Measurements from ENCODE around the gene SLC17A2. TPM values are rescaled to one million over a fixed set of nuclear protein-coding genes. Genes with fewer than 3 reads are reported as not detected.

SLC17A2 gene
- total and polyA plus RNA-seq, 2 donors from 2014 or later: 0.54 to 0.76 TPM

DNA sequence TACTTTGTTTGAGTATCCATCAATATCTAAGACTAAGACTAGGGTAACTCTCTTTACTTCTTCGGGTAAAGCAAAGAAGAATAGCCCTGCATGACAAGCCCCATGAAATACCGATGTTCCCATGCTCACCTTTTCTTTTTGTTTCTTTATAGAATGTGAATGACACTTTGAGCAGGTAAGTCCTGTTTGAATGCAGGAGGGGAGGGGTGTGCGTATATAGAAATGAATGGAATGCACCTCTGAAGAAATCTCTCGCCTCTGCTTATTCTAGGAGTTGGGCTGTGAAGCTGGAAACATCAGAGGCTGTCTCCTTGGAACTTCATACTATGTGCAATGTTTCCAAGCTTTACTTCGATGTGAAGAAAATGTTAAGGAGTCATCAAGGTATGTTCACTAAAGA, 42.4 kb upstream of the SLC17A2 start:
- FAIRE-seq (no peak), DNase-seq (no peak)
- peaks cover 6 to 18% (median 16%) of the 10 kb centered on the region in 3 donors for H3K4me1 ChIP-seq (ENCODE audit: control insufficient read depth in 2 of 3, insufficient read depth in 2 of 3, low read depth in 1 of 3, low read length in 3 of 3)
- H3K9me3 ChIP-seq (ENCODE audit: control insufficient read depth in 2 of 3, insufficient read depth in 1 of 3, low read length in 3 of 3): no peaks in the 10 kb centered on the region
- H3K4me3 ChIP-seq (ENCODE audit: low read length in 3 of 3): no peak overlapping the region
- peaks cover 11 to 42% (median 38%) of the 10 kb centered on the region in 3 donors for H3K36me3 ChIP-seq (ENCODE audit: control insufficient read depth in 2 of 3, insufficient read depth in 3 of 3, low read length in 3 of 3)
- TF ChIP-seq CTCF (IDR thresholded peaks at IDR 0.05; ENCODE audit: borderline replicate concordance, extremely low read depth, insufficient read depth): no peak
- H3K27ac ChIP-seq (ENCODE audit: low read depth in 2 of 2, low read length in 2 of 2): no peak overlapping the region
- H3K9ac ChIP-seq (ENCODE audit: low read length in 3 of 3): no peak overlapping the region
- no peaks in the 10 kb centered on the region for H3K27me3 ChIP-seq (ENCODE audit: control insufficient read depth, insufficient read depth, low read length)
- intact Hi-C loops (cut with DNase I): no loop called here

DNA sequence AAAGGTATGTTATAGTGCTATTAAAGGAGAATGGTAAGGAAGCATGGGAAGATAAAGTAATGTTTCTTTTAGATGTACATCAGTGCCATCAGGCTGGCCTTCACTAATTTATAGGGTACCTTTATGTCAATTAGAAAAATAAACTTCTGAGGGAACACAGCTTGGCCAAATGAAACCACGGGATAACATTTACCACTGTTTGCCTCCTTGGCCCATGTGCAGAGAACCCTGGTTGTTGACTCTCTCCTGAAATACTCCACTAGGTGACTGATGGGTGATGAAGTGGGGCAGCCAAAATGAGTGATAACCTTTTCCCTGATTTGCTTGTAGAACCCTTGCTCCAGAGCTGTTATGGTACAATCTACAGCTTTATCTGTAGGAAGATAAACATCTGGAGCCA, 41.6 kb upstream of the SLC17A2 start:
- DNase-seq (no peak), FAIRE-seq (no peak)
- H3K27me3 ChIP-seq (ENCODE audit: control insufficient read depth, insufficient read depth, low read length): no peaks in the 10 kb centered on the region
- H3K27ac ChIP-seq (ENCODE audit: low read depth in 2 of 2, low read length in 2 of 2): peak overlapping the region in 1 of 2 donors; percentile 51
- H3K4me3 ChIP-seq (ENCODE audit: low read length in 3 of 3): no peak overlapping the region
- H3K4me1 ChIP-seq (ENCODE audit: control insufficient read depth in 2 of 3, insufficient read depth in 2 of 3, low read depth in 1 of 3, low read length in 3 of 3): peaks cover 6 to 24% (median 19%) of the 10 kb centered on the region in 3 donors
- no peaks in the 10 kb centered on the region for H3K9me3 ChIP-seq (ENCODE audit: control insufficient read depth in 2 of 3, insufficient read depth in 1 of 3, low read length in 3 of 3)
- peaks cover 11 to 45% (median 41%) of the 10 kb centered on the region in 3 donors for H3K36me3 ChIP-seq (ENCODE audit: control insufficient read depth in 2 of 3, insufficient read depth in 3 of 3, low read length in 3 of 3)
- H3K9ac ChIP-seq (ENCODE audit: low read length in 3 of 3): no peak overlapping the region
- intact Hi-C loops (cut with DNase I): no loop called here
- TF ChIP-seq CTCF (IDR thresholded peaks at IDR 0.05; ENCODE audit: borderline replicate concordance, extremely low read depth, insufficient read depth): no peak

GRCh38 chr6:25971187-25971821, 40.8 kb upstream of the SLC17A2 start:
- no peaks in the 10 kb centered on the region for H3K27me3 ChIP-seq (ENCODE audit: control insufficient read depth, insufficient read depth, low read length)
- intact Hi-C loops (cut with DNase I): no loop called here
- peaks cover 11 to 49% (median 45%) of the 10 kb centered on the region in 3 donors for H3K36me3 ChIP-seq (ENCODE audit: control insufficient read depth in 2 of 3, insufficient read depth in 3 of 3, low read length in 3 of 3)
- peaks cover 6 to 31% (median 24%) of the 10 kb centered on the region in 3 donors for H3K4me1 ChIP-seq (ENCODE audit: control insufficient read depth in 2 of 3, insufficient read depth in 2 of 3, low read depth in 1 of 3, low read length in 3 of 3)
- H3K4me3 ChIP-seq (ENCODE audit: low read length in 3 of 3): no peak overlapping the region
- H3K9ac ChIP-seq (ENCODE audit: low read length in 3 of 3): no peak overlapping the region
- H3K9me3 ChIP-seq (ENCODE audit: control insufficient read depth in 2 of 3, insufficient read depth in 1 of 3, low read length in 3 of 3): no peaks in the 10 kb centered on the region
- no peak for TF ChIP-seq CTCF (IDR thresholded peaks at IDR 0.05; ENCODE audit: borderline replicate concordance, extremely low read depth, insufficient read depth)
- FAIRE-seq (peak; percentile 85), DNase-seq (peak in 4 of 5 donors; percentile 63 to 91 (median 74))
- peak overlapping the region; percentile 26 to 52 for H3K27ac ChIP-seq (ENCODE audit: low read depth in 2 of 2, low read length in 2 of 2)
